Caco-2 (cell line): ENCODE data around the gene ANK2. TPM values are rescaled to one million over a fixed set of nuclear protein-coding genes. Genes with fewer than 3 reads are reported as not detected.

Experiments
- BruUV-seq: library from RNA; stranded (reverse); fragments of 400-500 nt; replicated peaks from 2 replicates; lab custom pipeline; 2021; lab: Mats Ljungman, UMichigan
- CTCF ChIA-PET: fragments of 300-600 bp; sonication (Branson Sonifier 250); formaldehyde crosslinking; loops from one replicate; lab custom pipeline; 2022; ENCODE audit warnings: antibody characterized with exemption; lab: Charles Lee
- POLR2A ChIA-PET: fragments of 300-600 bp; sonication (Branson Sonifier 250); formaldehyde crosslinking; loops from one replicate; lab custom pipeline; 2022; ENCODE audit warnings: antibody characterized with exemption; lab: Charles Lee
- DNase-seq, 2 experiments: peaks; one replicate each; pipeline versions ENCODE4 v3.0.0 to v3.0.0-alpha.2; 2020 to 2022
- H3K27me3 ChIP-seq: replicated peaks from 2 replicates; pipeline ENCODE4 v1.6.0; 2011; ENCODE audit warnings: low read length; ENCODE audit not compliant: control insufficient read depth, insufficient read depth
- H3K36me3 ChIP-seq: 2 replicates; pipeline ENCODE4 v1.5.1; 2011; ENCODE audit warnings: low read length; ENCODE audit not compliant: control insufficient read depth, insufficient read depth
- H3K4me1 ChIP-seq: fragments of 250-450 bp; sonication (Bioruptor Pico); 2 replicates; pipeline ENCODE4 v1.5.1; 2020; ENCODE audit warnings: mild to moderate bottlenecking
- H3K4me3 ChIP-seq: 2 replicates; pipeline ENCODE4 v1.5.1; 2011; ENCODE audit warnings: low read depth, mild to moderate bottlenecking, control low read depth, low read length
- H3K9me3 ChIP-seq: fragments of 250-450 bp; sonication (Bioruptor Pico); 2 replicates; pipeline ENCODE4 v1.5.1; 2020; ENCODE audit warnings: mild to moderate bottlenecking, moderate library complexity
- H3K27ac Mint-ChIP-seq: one replicate; pipeline ENCODE4 v1.8.0; 2022; ENCODE audit warnings: mixed read lengths; ENCODE audit not compliant: unreplicated experiment
- H3K27me3 Mint-ChIP-seq: one replicate; pipeline ENCODE4 v1.8.0; 2022; ENCODE audit warnings: mixed read lengths; ENCODE audit not compliant: insufficient read depth, unreplicated experiment
- H3K36me3 Mint-ChIP-seq: one replicate; pipeline ENCODE4 v1.8.0; 2022; ENCODE audit warnings: mild to moderate bottlenecking, mixed read lengths; ENCODE audit not compliant: insufficient read depth, unreplicated experiment
- H3K4me1 Mint-ChIP-seq: one replicate; pipeline ENCODE4 v1.8.0; 2022; ENCODE audit warnings: low read depth, mixed read lengths; ENCODE audit not compliant: unreplicated experiment
- H3K4me3 Mint-ChIP-seq: one replicate; pipeline ENCODE4 v1.8.0; 2022; ENCODE audit warnings: mild to moderate bottlenecking, moderate library complexity, mixed read lengths; ENCODE audit not compliant: unreplicated experiment
- H3K9me3 Mint-ChIP-seq: one replicate; pipeline ENCODE4 v1.8.0; 2022; ENCODE audit warnings: mixed read lengths; ENCODE audit not compliant: unreplicated experiment
- intact Hi-C: fragments of 100-400 bp; cut with micrococcal nuclease; formaldehyde crosslinking; loops from one replicate; pipeline ENCODE4 v1.10.0; 2022; ENCODE audit not compliant: unreplicated experiment
- total RNA-seq: library from RNA; stranded (reverse); gene quantifications from 2 replicates; pipeline ENCODE4 v1.2.3, GENCODE V29; 2022
- TF ChIP-seq, protein P1 (sequence below), 2 experiments: fragments of 200-600 bp in 1 of 2; IDR thresholded peaks; 1 replicate in 1 of 2; 2 replicates in 1 of 2; pipeline versions ENCODE4 v1.5.1 to v1.8.0; 2011 to 2022; ENCODE audit warnings: antibody characterized with exemption in 1 of 2, control low read depth in 1 of 2, inconsistent platforms in 1 of 2, low read depth in 1 of 2, low read length in 1 of 2, mild to moderate bottlenecking in 1 of 2, moderate library complexity in 1 of 2; ENCODE audit not compliant: insufficient read depth in 1 of 2, severe bottlenecking in 1 of 2, unreplicated experiment in 1 of 2

The ANK2 gene
- total RNA-seq, 1 experiment from 2014 or later, result 26.3 TPM

DNA sequence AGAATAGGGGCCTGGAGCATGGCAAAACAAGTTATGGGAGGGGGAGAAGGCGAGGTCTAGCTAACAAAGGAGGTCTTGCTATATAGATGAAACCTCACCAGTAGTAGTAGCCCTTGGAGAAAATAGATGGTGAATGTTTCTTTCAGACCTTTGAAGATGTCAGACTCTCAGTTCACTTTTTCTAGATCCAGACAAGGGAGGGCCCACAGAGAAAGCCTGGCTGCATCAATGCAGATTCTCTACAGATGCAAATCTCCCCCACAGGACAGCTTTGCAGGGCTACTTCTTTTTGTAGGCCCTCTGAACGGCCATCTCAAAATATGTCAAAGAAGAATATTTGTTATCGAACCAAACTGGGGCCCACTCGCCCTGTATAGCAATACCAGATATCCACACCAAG, 159.7 kb downstream of the ANK2 start:
- POLR2A ChIA-PET, result no interaction called here
- intact Hi-C loops, result no loop called here
- no TSS peak for BruUV-seq
- peak overlapping the region; percentile 1 for H3K27ac Mint-ChIP-seq
- no peaks in the 10 kb centered on the region for H3K9me3 Mint-ChIP-seq
- no peak overlapping the region for H3K4me3 Mint-ChIP-seq
- H3K27me3 Mint-ChIP-seq, result no peaks in the 10 kb centered on the region
- H3K36me3 ChIP-seq, result no peaks in the 10 kb centered on the region
- no peak for DNase-seq
- CTCF ChIA-PET, result no interaction called here
- no peaks in the 10 kb centered on the region for H3K9me3 ChIP-seq
- no peaks in the 10 kb centered on the region for H3K4me1 Mint-ChIP-seq
- no peak overlapping the region for H3K4me3 ChIP-seq
- TF ChIP-seq, protein P1, sequence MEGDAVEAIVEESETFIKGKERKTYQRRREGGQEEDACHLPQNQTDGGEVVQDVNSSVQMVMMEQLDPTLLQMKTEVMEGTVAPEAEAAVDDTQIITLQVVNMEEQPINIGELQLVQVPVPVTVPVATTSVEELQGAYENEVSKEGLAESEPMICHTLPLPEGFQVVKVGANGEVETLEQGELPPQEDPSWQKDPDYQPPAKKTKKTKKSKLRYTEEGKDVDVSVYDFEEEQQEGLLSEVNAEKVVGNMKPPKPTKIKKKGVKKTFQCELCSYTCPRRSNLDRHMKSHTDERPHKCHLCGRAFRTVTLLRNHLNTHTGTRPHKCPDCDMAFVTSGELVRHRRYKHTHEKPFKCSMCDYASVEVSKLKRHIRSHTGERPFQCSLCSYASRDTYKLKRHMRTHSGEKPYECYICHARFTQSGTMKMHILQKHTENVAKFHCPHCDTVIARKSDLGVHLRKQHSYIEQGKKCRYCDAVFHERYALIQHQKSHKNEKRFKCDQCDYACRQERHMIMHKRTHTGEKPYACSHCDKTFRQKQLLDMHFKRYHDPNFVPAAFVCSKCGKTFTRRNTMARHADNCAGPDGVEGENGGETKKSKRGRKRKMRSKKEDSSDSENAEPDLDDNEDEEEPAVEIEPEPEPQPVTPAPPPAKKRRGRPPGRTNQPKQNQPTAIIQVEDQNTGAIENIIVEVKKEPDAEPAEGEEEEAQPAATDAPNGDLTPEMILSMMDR (IDR thresholded peaks at IDR 0.05; ENCODE audit: insufficient read depth in 1 of 2, low read depth in 1 of 2, low read length in 1 of 2, severe bottlenecking in 1 of 2, unreplicated experiment in 1 of 2), result no peak
- H3K36me3 Mint-ChIP-seq, result no peaks in the 10 kb centered on the region
- no peaks in the 10 kb centered on the region for H3K27me3 ChIP-seq
- H3K4me1 ChIP-seq, result 0 out of 2 replicates have a peak, but pooled peaks cover 6% of the 10 kb centered on the region

DNA sequence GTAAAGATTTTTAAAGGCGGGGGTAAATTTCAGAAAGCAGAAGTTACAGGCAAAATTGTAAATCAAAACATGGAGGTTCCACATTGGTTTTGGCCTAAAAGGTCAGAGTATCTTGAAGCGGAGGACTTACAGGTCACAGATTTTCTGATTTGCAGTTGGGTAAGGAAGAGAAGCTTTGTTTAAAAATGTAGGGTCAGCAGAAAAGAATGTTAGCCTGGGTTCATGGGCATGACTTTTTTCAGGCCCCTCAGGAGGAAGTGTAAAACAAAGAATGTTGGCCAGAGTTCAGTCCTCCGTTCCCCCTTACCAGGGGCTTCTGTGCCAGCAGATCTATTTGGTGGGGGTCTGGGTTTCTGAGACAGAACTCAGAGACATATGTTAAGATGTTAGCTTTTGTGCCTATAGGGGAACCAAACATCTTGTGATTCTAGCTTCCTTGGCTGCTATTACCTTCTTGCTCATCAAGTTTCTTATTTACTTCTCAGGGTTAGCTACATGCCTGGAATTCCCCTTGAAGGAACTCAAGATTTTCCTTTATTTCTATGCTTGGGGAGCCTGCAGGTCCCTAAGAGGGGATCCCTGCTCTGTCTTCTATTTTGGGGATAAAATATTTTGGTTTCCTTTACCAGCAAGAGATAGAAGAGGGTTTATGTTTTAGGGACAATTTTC, 160.3 kb downstream of the ANK2 start:
- no peaks in the 10 kb centered on the region for H3K36me3 ChIP-seq
- BruUV-seq, result no TSS peak
- H3K9me3 Mint-ChIP-seq, result no peaks in the 10 kb centered on the region
- H3K27me3 ChIP-seq, result no peaks in the 10 kb centered on the region
- no peak overlapping the region for H3K4me3 Mint-ChIP-seq
- peak overlapping the region; percentile 1 for H3K27ac Mint-ChIP-seq
- ChIA-PET POLR2A (no interaction called here), CTCF (no interaction called here)
- no peaks in the 10 kb centered on the region for H3K4me1 Mint-ChIP-seq
- no peaks in the 10 kb centered on the region for H3K9me3 ChIP-seq
- H3K27me3 Mint-ChIP-seq, result no peaks in the 10 kb centered on the region
- DNase-seq, result no peak
- intact Hi-C loops, result no loop called here
- no peak overlapping the region for H3K4me3 ChIP-seq
- no peaks in the 10 kb centered on the region for H3K36me3 Mint-ChIP-seq
- TF ChIP-seq, protein P1 (IDR thresholded peaks at IDR 0.05; ENCODE audit: insufficient read depth in 1 of 2, low read depth in 1 of 2, low read length in 1 of 2, severe bottlenecking in 1 of 2, unreplicated experiment in 1 of 2), result no peak
- 0 out of 2 replicates have a peak, but pooled peaks cover 6% of the 10 kb centered on the region for H3K4me1 ChIP-seq

DNA sequence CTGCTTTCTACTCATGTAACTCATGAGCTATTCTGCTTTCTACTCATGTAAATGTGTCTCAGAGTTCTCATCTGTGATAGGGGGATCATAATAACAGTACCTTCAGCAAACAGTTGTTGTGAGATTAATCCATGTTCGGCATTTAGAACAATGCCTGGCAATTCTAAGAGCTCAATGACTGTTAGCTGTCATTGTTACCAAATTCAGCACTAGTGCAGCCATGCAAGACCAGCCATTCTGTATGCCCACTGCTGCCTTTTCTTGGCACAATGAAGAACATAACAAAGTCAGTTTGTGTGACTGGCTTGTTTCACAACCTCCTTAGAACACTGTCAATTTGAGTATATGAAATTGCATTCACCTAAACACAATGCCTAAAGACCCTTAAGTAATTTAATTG, 163.2 kb downstream of the ANK2 start:
- no peaks in the 10 kb centered on the region for H3K9me3 Mint-ChIP-seq
- Histone ChIP-seq H3K36me3 (no peaks in the 10 kb centered on the region), H3K27me3 (no peaks in the 10 kb centered on the region), H3K4me1 (0 out of 2 replicates have a peak, but pooled peaks cover 6% of the 10 kb centered on the region), H3K4me3 (no peak overlapping the region), H3K9me3 (no peaks in the 10 kb centered on the region)
- BruUV-seq, result no TSS peak
- no peak overlapping the region for H3K4me3 Mint-ChIP-seq
- no peaks in the 10 kb centered on the region for H3K27me3 Mint-ChIP-seq
- DNase-seq, result no peak
- ChIA-PET POLR2A (no interaction called here), CTCF (no interaction called here)
- TF ChIP-seq, protein P1 (IDR thresholded peaks at IDR 0.05; ENCODE audit: insufficient read depth in 1 of 2, low read depth in 1 of 2, low read length in 1 of 2, severe bottlenecking in 1 of 2, unreplicated experiment in 1 of 2), result no peak
- H3K27ac Mint-ChIP-seq, result no peak overlapping the region
- H3K36me3 Mint-ChIP-seq, result no peaks in the 10 kb centered on the region
- intact Hi-C loops, result no loop called here
- H3K4me1 Mint-ChIP-seq, result no peaks in the 10 kb centered on the region
